Heart left ventricle (tissue), 13 donors: Measurements from ENCODE around the gene TSC1.

Experiments
- POLR2A ChIP-seq, 2 donors: fragments of 450-650 bp; IDR thresholded peaks; one replicate each; pipeline ENCODE4 v1.6.1; 2017; ENCODE audit warnings: antibody characterized with exemption in 2 of 2, mild to moderate bottlenecking in 2 of 2, moderate library complexity in 2 of 2
- TF ChIP-seq, protein P1 (sequence below), 12 donors: fragments of 200-600 bp; sonication (generic) in 4 of 12; IDR thresholded peaks; one replicate each; pipeline versions ENCODE4 v1.5.0 to v1.8.0; 2018 to 2022; ENCODE audit warnings: antibody characterized with exemption in 12 of 12, mild to moderate bottlenecking in 5 of 12
- donor health status: ischemic (EF 13 %, LVEDD 7.1; RV severe dilation, severe dysfunction).
- donor health status: DM: no; HTN: yes; CAD: no.
- donor health status: DM: no; HTN: no; CAD: no.
- donor health status: ischemic (EF 25% LVEDD 6.9; RV normal size, moderate dysfunction).
- donor health status: ischemic (EF 25% LVEDD 5.7; RV mildly dilated, moderate dysfunction).
- donor health status: ischemic (EF 35%, LVEDD 5.7; RV mildly dilated, moderate dysfunction).
- donor health status: nonischemic (EF 11% LVEDD 7.7; RV severe dilation, severe dysfunction).
- donor health status: DM: yes; HTN: yes; CAD: no.
- donor health status: PGD.
- donor health status: ischemic (EF 29% LVEDD 5.4; RV normal size, mild dysfunction).
- donor health status: nonischemic (EF 23%, LVEDD 6.1; RV moderate dilation, normal function).

- TF ChIP-seq, protein P1, sequence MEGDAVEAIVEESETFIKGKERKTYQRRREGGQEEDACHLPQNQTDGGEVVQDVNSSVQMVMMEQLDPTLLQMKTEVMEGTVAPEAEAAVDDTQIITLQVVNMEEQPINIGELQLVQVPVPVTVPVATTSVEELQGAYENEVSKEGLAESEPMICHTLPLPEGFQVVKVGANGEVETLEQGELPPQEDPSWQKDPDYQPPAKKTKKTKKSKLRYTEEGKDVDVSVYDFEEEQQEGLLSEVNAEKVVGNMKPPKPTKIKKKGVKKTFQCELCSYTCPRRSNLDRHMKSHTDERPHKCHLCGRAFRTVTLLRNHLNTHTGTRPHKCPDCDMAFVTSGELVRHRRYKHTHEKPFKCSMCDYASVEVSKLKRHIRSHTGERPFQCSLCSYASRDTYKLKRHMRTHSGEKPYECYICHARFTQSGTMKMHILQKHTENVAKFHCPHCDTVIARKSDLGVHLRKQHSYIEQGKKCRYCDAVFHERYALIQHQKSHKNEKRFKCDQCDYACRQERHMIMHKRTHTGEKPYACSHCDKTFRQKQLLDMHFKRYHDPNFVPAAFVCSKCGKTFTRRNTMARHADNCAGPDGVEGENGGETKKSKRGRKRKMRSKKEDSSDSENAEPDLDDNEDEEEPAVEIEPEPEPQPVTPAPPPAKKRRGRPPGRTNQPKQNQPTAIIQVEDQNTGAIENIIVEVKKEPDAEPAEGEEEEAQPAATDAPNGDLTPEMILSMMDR (IDR thresholded peaks at IDR 0.05), result no peak
- no peak for TF ChIP-seq POLR2A (IDR thresholded peaks at IDR 0.05)
These were observed 11.4 kb upstream of the TSC1 start for GRCh38 chr9:132955768-132956167.
